DOHH2 (cell line): ENCODE results near the gene PLB1.

ENCODE experiments used
- H3F3A ChIP-seq: fragments of 200-600 bp; sonication (generic), shearing (Covaris generic); 2 replicates; pipeline ENCODE4 v1.6.0; 2016; ENCODE audit warnings: antibody characterized with exemption, mild to moderate bottlenecking; ENCODE audit not compliant: control insufficient read depth, insufficient read depth
- H3K27ac ChIP-seq: fragments of 200-600 bp; sonication (generic); 2 replicates; pipeline ENCODE4 v1.5.1; 2014; ENCODE audit warnings: low read depth, mild to moderate bottlenecking, low read length, moderate library complexity
- H3K27me3 ChIP-seq: fragments of 200-600 bp; sonication (generic); 2 replicates; pipeline ENCODE4 v1.6.1; 2014; ENCODE audit warnings: mild to moderate bottlenecking, low read length, mixed read lengths; ENCODE audit not compliant: control insufficient read depth
- H3K36me3 ChIP-seq: fragments of 200-600 bp; sonication (generic); 2 replicates; pipeline ENCODE4 v1.6.1; 2014; ENCODE audit warnings: mild to moderate bottlenecking, low read length, moderate library complexity, mixed read lengths; ENCODE audit not compliant: control insufficient read depth
- H3K4me1 ChIP-seq: fragments of 200-600 bp; sonication (generic); 2 replicates; pipeline ENCODE4 v1.6.1; 2014; ENCODE audit warnings: mild to moderate bottlenecking, low read length, mixed read lengths; ENCODE audit not compliant: control insufficient read depth
- H3K4me2 ChIP-seq: fragments of 200-600 bp; sonication (generic); 2 replicates; pipeline ENCODE4 v1.6.0; 2014; ENCODE audit warnings: mild to moderate bottlenecking, low read length, moderate library complexity
- H3K4me3 ChIP-seq: fragments of 200-600 bp; sonication (generic); 2 replicates; pipeline ENCODE4 v1.5.1; 2014; ENCODE audit warnings: mild to moderate bottlenecking, low read length, mixed read lengths
- H3K79me2 ChIP-seq: fragments of 200-600 bp; sonication (generic); 2 replicates; pipeline ENCODE4 v1.6.1; 2014; ENCODE audit warnings: mild to moderate bottlenecking, low read length, mixed read lengths; ENCODE audit not compliant: control insufficient read depth
- H3K9me2 ChIP-seq: fragments of 200-600 bp; sonication (generic); replicated peaks from 2 replicates; pipeline ENCODE4 v1.6.1; 2014; ENCODE audit warnings: mild to moderate bottlenecking, low read length, mixed read lengths; ENCODE audit not compliant: control insufficient read depth
- H3K9me3 ChIP-seq: fragments of 200-600 bp; sonication (generic); 2 replicates; pipeline ENCODE4 v1.6.1; 2014; ENCODE audit warnings: antibody characterized with exemption, low read length, mixed read lengths; ENCODE audit not compliant: control insufficient read depth, insufficient read depth
- H4K20me1 ChIP-seq: fragments of 200-600 bp; sonication (generic); 2 replicates; pipeline ENCODE4 v1.6.0; 2014; ENCODE audit warnings: low read depth, mild to moderate bottlenecking, antibody characterized with exemption, low read length, moderate library complexity; ENCODE audit not compliant: control insufficient read depth, insufficient read depth
- EZH2phosphoT487 ChIP-seq: fragments of 200-600 bp; sonication (generic); IDR thresholded peaks from 2 replicates; pipeline ENCODE4 v1.6.1; 2017; ENCODE audit warnings: borderline replicate concordance, mild to moderate bottlenecking, antibody characterized with exemption, low read length, moderate library complexity, mixed read lengths
- TF ChIP-seq, protein P1 (sequence below): fragments of 200-600 bp; sonication (generic); IDR thresholded peaks from one replicate; pipeline ENCODE4 v1.5.1; 2014; ENCODE audit warnings: antibody characterized with exemption, mild to moderate bottlenecking, low read depth, low read length; ENCODE audit not compliant: poor library complexity, severe bottlenecking

Gene PLB1

DNA sequence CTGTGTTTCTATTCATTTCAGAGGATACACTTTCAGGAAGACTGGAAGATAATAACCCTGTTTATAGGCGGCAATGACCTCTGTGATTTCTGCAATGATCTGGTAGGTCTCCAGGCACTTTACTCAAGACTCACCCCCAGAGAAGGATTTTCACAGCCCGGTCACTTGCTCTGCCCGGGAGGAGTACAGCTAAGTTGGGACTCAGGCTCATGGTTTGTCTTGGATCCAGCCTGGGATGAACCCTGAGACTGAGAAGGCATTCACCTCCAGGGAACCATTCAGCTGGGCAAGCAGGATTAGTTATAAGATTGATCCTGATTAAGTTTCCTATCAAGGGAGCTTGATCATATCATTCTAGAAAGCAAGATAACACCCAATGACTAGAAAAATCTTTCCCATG lies 83.7 kb downstream of the PLB1 start:
- Histone ChIP-seq H3K27ac (no peak overlapping the region), H3K4me3 (no peak overlapping the region), H3K27me3 (peaks cover 11% of the 10 kb centered on the region), H3K36me3 (no peaks in the 10 kb centered on the region), H3F3A (no peaks in the 10 kb centered on the region), H3K79me2 (no peaks in the 10 kb centered on the region), H4K20me1 (no peaks in the 10 kb centered on the region), H3K9me3 (no peaks in the 10 kb centered on the region), H3K4me1 (no peaks in the 10 kb centered on the region), H3K9me2 (no peaks in the 10 kb centered on the region), H3K4me2 (no peak overlapping the region)
- TF ChIP-seq, protein P1, sequence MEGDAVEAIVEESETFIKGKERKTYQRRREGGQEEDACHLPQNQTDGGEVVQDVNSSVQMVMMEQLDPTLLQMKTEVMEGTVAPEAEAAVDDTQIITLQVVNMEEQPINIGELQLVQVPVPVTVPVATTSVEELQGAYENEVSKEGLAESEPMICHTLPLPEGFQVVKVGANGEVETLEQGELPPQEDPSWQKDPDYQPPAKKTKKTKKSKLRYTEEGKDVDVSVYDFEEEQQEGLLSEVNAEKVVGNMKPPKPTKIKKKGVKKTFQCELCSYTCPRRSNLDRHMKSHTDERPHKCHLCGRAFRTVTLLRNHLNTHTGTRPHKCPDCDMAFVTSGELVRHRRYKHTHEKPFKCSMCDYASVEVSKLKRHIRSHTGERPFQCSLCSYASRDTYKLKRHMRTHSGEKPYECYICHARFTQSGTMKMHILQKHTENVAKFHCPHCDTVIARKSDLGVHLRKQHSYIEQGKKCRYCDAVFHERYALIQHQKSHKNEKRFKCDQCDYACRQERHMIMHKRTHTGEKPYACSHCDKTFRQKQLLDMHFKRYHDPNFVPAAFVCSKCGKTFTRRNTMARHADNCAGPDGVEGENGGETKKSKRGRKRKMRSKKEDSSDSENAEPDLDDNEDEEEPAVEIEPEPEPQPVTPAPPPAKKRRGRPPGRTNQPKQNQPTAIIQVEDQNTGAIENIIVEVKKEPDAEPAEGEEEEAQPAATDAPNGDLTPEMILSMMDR, result no peak
- TF ChIP-seq EZH2phosphoT487, result no peak

DNA sequence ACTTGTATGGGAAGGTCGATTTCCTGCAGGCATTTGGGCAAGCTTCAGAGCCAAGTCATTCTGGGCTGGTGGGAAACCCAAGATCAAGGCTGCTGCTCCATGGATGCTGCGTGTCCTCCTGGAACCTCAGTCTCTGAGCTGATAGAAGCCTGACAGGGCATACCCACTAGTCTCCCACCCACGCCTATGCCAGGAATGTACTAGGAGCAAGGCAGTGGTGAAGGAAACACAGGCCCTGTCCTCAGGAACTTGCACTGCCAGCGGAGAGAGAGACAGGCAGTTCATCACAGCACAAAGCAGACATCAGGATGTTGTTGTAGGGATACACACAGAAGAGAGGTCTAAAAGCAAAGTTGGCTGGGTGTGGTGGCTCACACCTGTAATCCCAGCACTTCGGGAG lies 84.2 kb downstream of the PLB1 start:
- H3K27ac ChIP-seq, result no peak overlapping the region
- H3K4me1 ChIP-seq, result no peaks in the 10 kb centered on the region
- no peak overlapping the region for H3K4me2 ChIP-seq
- H3K79me2 ChIP-seq, result no peaks in the 10 kb centered on the region
- H3K4me3 ChIP-seq, result no peak overlapping the region
- no peaks in the 10 kb centered on the region for H3F3A ChIP-seq
- H3K9me2 ChIP-seq, result no peaks in the 10 kb centered on the region
- no peaks in the 10 kb centered on the region for H3K36me3 ChIP-seq
- no peaks in the 10 kb centered on the region for H3K9me3 ChIP-seq
- no peak for TF ChIP-seq EZH2phosphoT487
- TF ChIP-seq, protein P1, result no peak
- no peaks in the 10 kb centered on the region for H4K20me1 ChIP-seq
- peaks cover 11% of the 10 kb centered on the region for H3K27me3 ChIP-seq

DNA sequence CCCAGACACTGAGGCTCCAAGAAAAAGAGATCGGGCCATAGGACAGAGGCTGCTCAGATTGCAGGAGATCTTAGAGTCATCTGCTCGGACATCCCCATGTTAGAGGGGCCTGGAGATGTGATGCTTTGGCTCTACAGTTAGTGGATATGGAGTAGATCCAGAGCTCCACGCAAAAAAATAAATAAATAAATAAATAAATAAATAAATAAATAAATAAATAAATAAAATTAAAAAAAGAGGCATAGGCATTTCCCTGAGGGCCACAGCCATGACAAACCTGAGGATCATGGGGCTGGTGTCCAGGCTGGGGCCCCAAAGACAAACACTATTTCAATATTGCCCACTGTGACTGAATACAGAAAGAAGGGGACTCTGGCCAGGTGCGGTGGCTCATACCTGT lies 85.5 kb downstream of the PLB1 start:
- Histone ChIP-seq H3K4me2 (no peak overlapping the region), H3K36me3 (no peaks in the 10 kb centered on the region), H4K20me1 (no peaks in the 10 kb centered on the region), H3K9me2 (no peaks in the 10 kb centered on the region), H3F3A (no peaks in the 10 kb centered on the region), H3K27ac (no peak overlapping the region), H3K27me3 (peaks cover 16% of the 10 kb centered on the region), H3K9me3 (no peaks in the 10 kb centered on the region), H3K4me1 (no peaks in the 10 kb centered on the region), H3K4me3 (no peak overlapping the region), H3K79me2 (no peaks in the 10 kb centered on the region)
- TF ChIP-seq, protein P1, result no peak
- no peak for TF ChIP-seq EZH2phosphoT487

DNA sequence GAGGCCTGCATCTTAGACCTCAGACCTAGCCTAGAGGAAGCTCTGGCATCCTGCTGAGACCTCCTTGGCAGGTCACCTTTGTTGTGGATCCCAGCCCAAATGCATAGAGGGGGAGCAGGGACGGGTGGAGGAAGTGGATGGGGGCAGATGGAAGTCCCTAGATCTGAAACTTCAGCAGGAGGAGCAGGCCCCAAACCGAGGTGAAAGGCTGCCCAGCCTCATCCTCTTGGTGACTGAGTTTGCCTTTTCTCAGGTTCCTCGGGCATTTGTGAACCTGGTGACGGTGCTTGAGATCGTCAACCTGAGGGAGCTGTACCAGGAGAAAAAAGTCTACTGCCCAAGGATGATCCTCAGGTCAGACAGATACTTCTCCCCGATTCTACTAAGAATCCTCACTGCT lies 86.3 kb downstream of the PLB1 start:
- Histone ChIP-seq H3F3A (no peaks in the 10 kb centered on the region), H3K27me3 (peaks cover 12% of the 10 kb centered on the region), H3K27ac (no peak overlapping the region), H3K4me3 (no peak overlapping the region), H3K4me2 (no peak overlapping the region), H3K79me2 (no peaks in the 10 kb centered on the region), H3K4me1 (peaks cover 4% of the 10 kb centered on the region; the same call in 1 of the 2 replicates), H3K9me3 (no peaks in the 10 kb centered on the region), H3K9me2 (no peaks in the 10 kb centered on the region), H3K36me3 (no peaks in the 10 kb centered on the region), H4K20me1 (no peaks in the 10 kb centered on the region)
- TF ChIP-seq EZH2phosphoT487, result no peak
- TF ChIP-seq, protein P1, result no peak
